ENCODE results near the gene TCF12. TPM values are rescaled to one million over a fixed set of nuclear protein-coding genes. Genes with fewer than 3 reads are reported as not detected.

TCF12 gene
- total RNA-seq, 1 donor from 2014 or later = 149 TPM

GRCh38 chr15:56883088-56883487, 35.4 kb upstream of the TCF12 start:
- peaks cover 10% of the 10 kb centered on the region for H3K4me1 ChIP-seq
- no peak overlapping the region for H3K9ac ChIP-seq
- no peaks in the 10 kb centered on the region for H3K36me3 Mint-ChIP-seq
- no peak overlapping the region for H3K4me3 Mint-ChIP-seq
- H3K4me1 Mint-ChIP-seq = peaks cover 13% of the 10 kb centered on the region
- DNase-seq (ENCODE audit: low spot score) = no peak
- no peaks in the 10 kb centered on the region for H3K9me3 ChIP-seq (ENCODE audit: low read depth)
- H3K27ac ChIP-seq = no peak overlapping the region
- H3K27me3 ChIP-seq = no peaks in the 10 kb centered on the region
- no peak overlapping the region for H2AFZ ChIP-seq (replicated peaks)
- H3K4me2 ChIP-seq = no peak overlapping the region
- H3K79me2 ChIP-seq (ENCODE audit: low read depth) = no peaks in the 10 kb centered on the region
- TF ChIP-seq EZH2 (IDR thresholded peaks at IDR 0.05) (no peak), CTCF (IDR thresholded peaks at IDR 0.05) (no peak), EZH2phosphoT487 (IDR thresholded peaks at IDR 0.05) (no peak)
- H3K27ac Mint-ChIP-seq = no peak overlapping the region
- peaks cover 24% of the 10 kb centered on the region for H3F3A ChIP-seq (ENCODE audit: low read depth)
- no peaks in the 10 kb centered on the region for H4K20me1 ChIP-seq (ENCODE audit: low read depth)
- no peak overlapping the region for H3K4me3 ChIP-seq
- no peaks in the 10 kb centered on the region for H3K27me3 Mint-ChIP-seq (ENCODE audit: insufficient read depth, low read depth)
- H3K36me3 ChIP-seq = no peaks in the 10 kb centered on the region
- H3K9me3 Mint-ChIP-seq = peaks cover 3% of the 10 kb centered on the region

GRCh38 chr15:56886363-56886931, 32.0 kb upstream of the TCF12 start:
- Histone ChIP-seq H3K9ac (peak overlapping the region; percentile 14), H3K27me3 (no peaks in the 10 kb centered on the region), H3K4me3 (peak overlapping the region; percentile 57), H4K20me1 (ENCODE audit: low read depth) (no peaks in the 10 kb centered on the region), H3K79me2 (ENCODE audit: low read depth) (no peaks in the 10 kb centered on the region), H3K27ac (peak overlapping the region; percentile 97), H3K4me2 (peak overlapping the region; percentile 85), H3K9me3 (ENCODE audit: low read depth) (no peaks in the 10 kb centered on the region), H3K36me3 (no peaks in the 10 kb centered on the region), H3K4me1 (peaks cover 15% of the 10 kb centered on the region), H2AFZ (replicated peaks) (peak overlapping the region; percentile 93), H3F3A (ENCODE audit: low read depth) (peaks cover 30% of the 10 kb centered on the region)
- H3K27me3 Mint-ChIP-seq (ENCODE audit: insufficient read depth, low read depth) = peaks cover 2% of the 10 kb centered on the region
- H3K4me3 Mint-ChIP-seq = peak overlapping the region; percentile 85
- peaks cover 3% of the 10 kb centered on the region for H3K9me3 Mint-ChIP-seq
- TF ChIP-seq CTCF (IDR thresholded peaks at IDR 0.05) (no peak), EZH2 (IDR thresholded peaks at IDR 0.05) (no peak), EZH2phosphoT487 (IDR thresholded peaks at IDR 0.05) (no peak)
- peaks cover 6% of the 10 kb centered on the region for H3K36me3 Mint-ChIP-seq
- peaks cover 21% of the 10 kb centered on the region for H3K4me1 Mint-ChIP-seq
- peak overlapping the region; percentile 97 for H3K27ac Mint-ChIP-seq
- peak; percentile 10 for DNase-seq (ENCODE audit: low spot score)

GRCh38 chr15:56886932-56887781, 31.3 kb upstream of the TCF12 start:
- Histone ChIP-seq H3K79me2 (ENCODE audit: low read depth) (no peaks in the 10 kb centered on the region), H3K27me3 (no peaks in the 10 kb centered on the region), H2AFZ (replicated peaks) (peak overlapping the region; percentile 93), H3K4me2 (peak overlapping the region; percentile 85), H3K36me3 (no peaks in the 10 kb centered on the region), H3K9me3 (ENCODE audit: low read depth) (no peaks in the 10 kb centered on the region), H3F3A (ENCODE audit: low read depth) (peaks cover 33% of the 10 kb centered on the region), H3K27ac (peak overlapping the region; percentile 97), H3K4me3 (peak overlapping the region; percentile 57), H3K9ac (peak overlapping the region; percentile 54), H3K4me1 (peaks cover 20% of the 10 kb centered on the region), H4K20me1 (ENCODE audit: low read depth) (no peaks in the 10 kb centered on the region)
- H3K9me3 Mint-ChIP-seq = peaks cover 3% of the 10 kb centered on the region
- H3K36me3 Mint-ChIP-seq = peaks cover 6% of the 10 kb centered on the region
- H3K4me3 Mint-ChIP-seq = peak overlapping the region; percentile 87
- DNase-seq (ENCODE audit: low spot score) = peak; percentile 97
- H3K27ac Mint-ChIP-seq = peak overlapping the region; percentile 97
- peak; percentile 11 for TF ChIP-seq CTCF (IDR thresholded peaks at IDR 0.05)
- no peak for TF ChIP-seq EZH2phosphoT487 (IDR thresholded peaks at IDR 0.05)
- peak; percentile 52 for TF ChIP-seq EZH2 (IDR thresholded peaks at IDR 0.05)
- peaks cover 27% of the 10 kb centered on the region for H3K4me1 Mint-ChIP-seq
- H3K27me3 Mint-ChIP-seq (ENCODE audit: insufficient read depth, low read depth) = peaks cover 2% of the 10 kb centered on the region
